GM19438 (cell line): ENCODE measurements around the gene PKP2.
"Not testable (repeated sequence)": the region's sequence is repeated elsewhere in the genome, so short reads cannot be mapped to it uniquely, and the experiment has no call there.

Experiments
- ATAC-seq: cut with Tn5 transposase; IDR thresholded peaks from one replicate; pipeline ENCODE4 v1.9.1; 2021; ENCODE audit warnings: low read depth; ENCODE audit not compliant: unreplicated experiment

PKP2 gene

DNA sequence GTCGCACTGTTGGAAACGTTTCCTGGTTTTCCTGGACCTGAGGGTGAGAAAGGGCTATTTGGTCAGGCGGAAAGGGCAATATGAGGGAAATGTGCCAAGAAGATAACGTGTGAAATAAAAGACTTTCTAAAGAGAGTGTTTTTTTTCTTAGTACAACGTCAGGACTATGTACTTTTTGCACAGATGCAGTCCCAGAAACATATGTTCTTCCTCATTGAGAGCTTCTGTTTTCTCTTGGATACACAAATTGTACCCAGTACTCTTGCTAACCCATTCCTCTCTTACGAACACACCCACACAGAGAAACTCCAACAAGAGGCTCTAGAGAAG is 669 bp upstream of the PKP2 start:
- no peak for ATAC-seq

DNA sequence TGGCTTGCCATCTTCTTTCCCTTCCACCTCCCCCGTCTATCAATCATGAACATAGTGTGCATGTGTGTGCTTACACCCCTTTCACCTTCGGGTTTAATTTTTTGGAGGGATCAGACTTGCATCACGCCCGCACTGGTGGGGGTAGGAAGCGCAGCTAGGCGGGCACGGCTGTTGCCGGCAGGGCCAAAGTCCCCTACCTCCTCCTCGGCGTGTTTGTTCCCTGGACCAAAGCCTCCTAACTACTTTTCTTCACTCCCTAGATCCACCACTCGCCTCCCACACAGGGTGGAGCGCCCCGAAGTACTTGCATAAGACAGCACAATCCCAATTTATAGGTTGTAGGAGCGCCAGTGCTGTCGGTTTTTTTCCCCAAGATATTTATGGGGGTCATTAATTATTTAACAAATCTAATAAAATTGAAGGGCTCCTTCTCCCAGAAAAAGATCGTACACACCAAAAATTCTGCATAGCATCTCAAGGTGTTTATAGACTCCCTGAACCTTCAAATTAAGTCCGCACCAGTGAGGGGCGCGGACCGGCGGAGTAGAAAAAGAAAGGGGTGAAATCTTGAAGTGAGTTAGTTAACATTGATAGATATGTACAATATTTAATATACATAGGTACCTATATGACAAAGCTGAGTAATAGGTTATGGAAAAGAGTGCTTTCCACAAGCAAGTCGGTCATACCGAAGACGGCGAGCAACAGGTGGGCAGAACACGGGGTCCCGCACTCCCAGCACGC is 717 bp downstream of the PKP2 start:
- peak; percentile 4 for ATAC-seq

GRCh38 chr12:32894566-32894965 is 2.0 kb downstream of the PKP2 start:
- ATAC-seq = no peak

DNA sequence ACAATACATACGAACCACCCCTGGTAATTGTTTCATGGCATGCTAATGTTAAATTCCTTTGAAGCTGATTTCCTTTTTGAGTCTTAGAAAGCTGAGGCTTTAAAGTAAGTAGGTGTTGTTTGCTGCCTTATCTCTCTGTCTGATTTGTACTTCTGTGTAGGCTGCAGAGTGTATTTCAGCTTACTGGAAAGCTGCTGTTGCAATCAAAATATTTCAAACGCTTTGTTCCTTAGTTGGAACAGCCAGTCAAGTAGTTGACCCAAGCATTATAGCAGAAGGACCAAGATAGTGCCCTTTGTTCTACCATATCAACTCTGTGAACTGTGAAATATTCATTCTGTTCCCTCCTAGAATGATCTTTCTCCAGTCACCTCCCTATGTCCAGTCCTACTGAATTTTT is 3.1 kb downstream of the PKP2 start:
- no peak for ATAC-seq

GRCh38 chr12:32893043-32893442 is 3.5 kb downstream of the PKP2 start:
- ATAC-seq = no peak

GRCh38 chr12:32892369-32892768 is 4.2 kb downstream of the PKP2 start:
- ATAC-seq = not testable (repeated sequence)

GRCh38 chr12:32891956-32892355 is 4.6 kb downstream of the PKP2 start:
- no peak for ATAC-seq

GRCh38 chr12:32891526-32891925 is 5.1 kb downstream of the PKP2 start:
- no peak for ATAC-seq

DNA sequence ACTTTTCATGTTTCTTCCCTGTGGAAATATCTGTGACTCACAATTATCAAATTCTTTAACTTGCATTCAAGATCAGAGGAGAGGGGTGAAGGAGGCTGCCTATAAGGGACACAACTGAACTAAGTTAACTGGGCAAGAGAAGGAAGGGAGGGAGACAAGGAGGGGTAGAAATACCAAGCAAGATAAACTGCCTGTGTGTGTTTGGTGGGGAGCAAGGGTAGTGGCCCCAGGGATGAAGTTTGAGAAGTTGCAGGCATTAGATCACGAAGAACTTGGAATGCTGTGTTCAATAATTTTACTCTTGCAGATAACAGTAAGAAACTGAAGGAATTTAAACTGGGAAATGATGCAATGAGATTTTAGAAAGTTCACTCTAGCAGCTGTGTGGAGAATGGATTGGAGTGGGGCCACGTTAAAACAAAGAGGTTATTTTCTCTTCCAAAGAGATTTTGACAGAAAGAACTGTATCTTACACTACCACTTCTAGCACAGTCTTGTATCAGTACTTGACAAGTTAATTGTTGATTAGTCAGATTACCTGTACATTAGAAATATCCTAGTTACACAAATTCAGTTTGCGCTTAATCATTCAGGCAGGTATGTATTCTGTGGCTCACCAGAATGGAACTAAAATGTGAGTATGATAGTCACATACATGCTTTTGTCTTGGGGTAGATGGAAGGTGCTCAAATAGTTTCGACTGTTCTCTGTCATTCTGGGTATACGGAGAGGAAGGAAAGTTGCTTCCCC is 7.4 kb downstream of the PKP2 start:
- ATAC-seq = no peak

DNA sequence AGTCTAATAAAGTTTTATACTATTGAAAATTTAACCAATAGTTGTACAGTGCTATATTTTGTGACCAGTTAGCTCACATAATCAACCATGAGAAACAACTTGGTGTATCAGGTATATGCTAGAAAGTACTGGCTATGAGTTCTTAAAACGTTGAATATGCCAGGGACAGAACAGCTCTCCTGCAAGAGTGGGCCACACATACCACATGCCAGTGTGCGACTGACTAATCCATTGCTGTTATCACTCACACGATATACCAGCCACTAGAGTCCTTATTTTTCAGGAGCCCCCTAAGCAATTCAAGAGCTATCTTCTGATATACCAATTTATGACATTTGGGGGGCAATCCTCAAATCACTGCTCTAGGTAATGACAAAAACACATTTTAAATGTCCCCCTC is 9.5 kb downstream of the PKP2 start:
- no peak for ATAC-seq

GRCh38 chr12:32885831-32886230 is 10.7 kb downstream of the PKP2 start:
- no peak for ATAC-seq

- no peak for ATAC-seq
These were observed 11.6 kb downstream of the PKP2 start for GRCh38 chr12:32884962-32885361.

DNA sequence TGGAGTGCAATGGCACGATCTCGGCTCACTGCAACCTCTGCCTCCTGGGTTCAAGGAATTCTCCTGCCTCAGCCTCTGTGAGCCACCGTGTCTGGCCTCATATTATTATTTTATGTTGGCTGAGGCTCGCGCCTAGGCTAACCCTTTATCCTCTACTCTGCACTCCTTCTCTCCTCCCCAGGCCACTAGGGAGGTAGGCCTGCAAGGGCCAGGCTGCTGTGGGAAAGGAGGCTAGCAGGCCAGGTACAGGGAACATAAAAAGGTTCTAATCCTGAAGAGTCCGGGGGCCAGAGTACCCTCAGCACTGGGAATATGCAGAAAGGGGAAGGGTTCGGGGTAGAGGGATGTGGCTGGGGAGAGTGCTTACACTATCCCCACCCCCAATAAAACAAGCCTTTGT is 14.9 kb downstream of the PKP2 start:
- ATAC-seq = no peak

- no peak for ATAC-seq
These were observed 15.5 kb downstream of the PKP2 start for GRCh38 chr12:32881107-32881506.

DNA sequence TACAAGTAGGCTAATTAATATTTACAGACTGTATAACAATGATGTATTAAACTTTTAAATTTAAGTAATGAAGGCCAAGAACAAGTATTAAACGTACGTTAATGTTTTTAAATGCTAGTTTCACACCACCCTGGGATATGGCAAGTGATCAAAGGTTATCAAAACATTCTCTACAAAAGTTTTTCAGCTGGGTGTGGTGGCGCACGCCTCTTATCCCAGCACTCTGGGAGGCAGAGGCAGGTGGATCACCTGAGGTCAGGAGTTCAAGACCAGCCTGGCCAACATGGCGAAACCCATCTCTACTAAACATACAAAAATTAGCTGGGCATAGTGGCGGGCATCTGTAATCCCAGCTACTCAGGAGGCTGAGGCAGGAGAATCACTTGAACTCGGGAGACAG is 17.5 kb downstream of the PKP2 start:
- ATAC-seq = not testable (repeated sequence)

GRCh38 chr12:32877601-32878459 is 18.7 kb downstream of the PKP2 start:
- no peak for ATAC-seq

DNA sequence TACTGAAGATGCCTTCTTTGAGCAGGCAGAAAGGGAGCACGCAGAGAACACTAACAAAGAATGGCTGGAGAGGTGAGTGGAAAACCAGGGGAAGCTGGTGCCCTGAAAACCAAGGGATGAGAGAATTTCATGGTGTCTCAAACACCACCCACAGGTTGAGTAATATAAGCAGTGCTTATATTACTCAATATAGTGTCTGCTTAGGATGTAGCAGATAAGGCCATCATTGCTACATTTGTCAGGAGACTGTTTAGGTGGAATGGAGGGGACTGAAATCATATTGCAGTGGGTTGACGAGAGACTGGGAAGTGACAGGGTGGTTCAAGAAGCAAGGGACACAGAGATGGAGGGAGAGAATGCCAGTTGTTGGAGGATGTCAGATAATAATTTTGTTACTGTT is 20.6 kb downstream of the PKP2 start:
- ATAC-seq = no peak

DNA sequence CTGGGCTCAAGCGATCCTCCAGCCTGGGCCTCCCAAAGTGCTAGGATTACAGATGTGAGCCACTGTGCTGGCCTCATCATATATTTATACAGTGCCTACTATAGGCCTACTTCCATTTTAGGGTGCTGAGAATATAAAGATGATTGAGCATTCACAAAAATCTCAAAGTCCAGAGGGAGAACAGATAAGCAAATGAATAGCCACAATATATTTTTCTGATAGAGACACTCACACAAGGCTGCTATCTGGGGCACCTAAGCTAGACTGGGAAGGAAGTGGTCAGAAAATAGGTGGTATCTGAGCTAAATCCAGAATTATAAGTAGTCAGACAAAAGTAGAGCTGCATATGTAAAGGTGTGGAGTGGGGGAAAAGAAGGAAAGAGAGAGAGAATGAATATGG is 21.6 kb downstream of the PKP2 start:
- no peak for ATAC-seq

- ATAC-seq = peak; percentile 57
These were observed 22.5 kb downstream of the PKP2 start for GRCh38 chr12:32874078-32874477.

DNA sequence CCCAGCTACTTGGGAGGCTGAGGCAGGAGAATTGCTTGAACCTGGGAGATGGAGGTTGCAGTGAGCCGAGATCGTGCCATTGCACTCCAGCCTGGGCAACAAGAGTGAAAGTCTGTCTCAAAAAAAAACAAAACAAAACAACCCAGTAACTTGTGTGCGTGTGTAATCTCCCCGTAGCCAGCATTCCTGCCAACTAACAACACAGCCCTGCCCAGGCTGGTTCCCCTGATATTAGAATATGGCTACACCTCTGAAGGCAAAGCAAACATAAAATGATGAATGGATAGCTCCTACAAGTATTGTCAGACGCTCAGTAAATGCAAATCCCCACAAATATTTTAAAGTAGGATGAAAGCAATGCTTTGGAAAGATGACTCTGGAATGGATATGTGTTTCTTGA is 24.2 kb downstream of the PKP2 start:
- ATAC-seq = not testable (repeated sequence)

- no peak for ATAC-seq
These were observed 25.9 kb downstream of the PKP2 start for GRCh38 chr12:32870716-32871115.
